Skeletal muscle satellite cell (primary cell): ENCODE results near the gene SWT1. TPM values are rescaled to one million over a fixed set of nuclear protein-coding genes. Genes with fewer than 3 reads are reported as not detected.

Experiments
- H3K27me3 ChIP-seq: 2 replicates; pipeline ENCODE4 v1.7.0; 2013; ENCODE audit warnings: low read length; ENCODE audit not compliant: control insufficient read depth, insufficient read depth
- H3K36me3 ChIP-seq: 2 replicates; pipeline ENCODE4 v1.7.0; 2013; ENCODE audit warnings: mild to moderate bottlenecking, control low read depth, low read length; ENCODE audit not compliant: insufficient read depth
- H3K4me1 ChIP-seq: 2 replicates; pipeline ENCODE4 v1.7.0; 2013; ENCODE audit warnings: low read length; ENCODE audit not compliant: control insufficient read depth, insufficient read depth
- H3K4me2 ChIP-seq: 2 replicates; pipeline ENCODE4 v1.7.0; 2013; ENCODE audit warnings: mild to moderate bottlenecking, low read length
- H3K4me3 ChIP-seq: 2 replicates; pipeline ENCODE4 v1.7.0; 2013; ENCODE audit warnings: low read length
- H3K9ac ChIP-seq: 2 replicates; pipeline ENCODE4 v1.7.0; 2013; ENCODE audit warnings: mild to moderate bottlenecking, low read depth, low read length, moderate library complexity
- H3K9me3 ChIP-seq: replicated peaks from 2 replicates; pipeline ENCODE4 v1.7.0; 2013; ENCODE audit warnings: mild to moderate bottlenecking, control low read depth, low read length
- total RNA-seq: library from RNA; depleted of rRNA; stranded (reverse); fragments of >200 nt; gene quantifications from 2 replicates; pipeline ENCODE4 v1.2.3, GENCODE V29; 2012; rRNA removed

Gene SWT1
- 2.8 and 3.3 TPM in 2 replicates for total RNA-seq

- H3K4me1 ChIP-seq: peaks cover 20% of the 10 kb centered on the region
- H3K4me3 ChIP-seq: peak within 1 kb of the TSS; percentile 82
- H3K27me3 ChIP-seq: no peaks in the 10 kb centered on the region
- peaks cover 2% of the 10 kb centered on the region for H3K36me3 ChIP-seq
- peak within 1 kb of the TSS; percentile 90 for H3K9ac ChIP-seq
- no peaks in the 10 kb centered on the region for H3K9me3 ChIP-seq
- H3K4me2 ChIP-seq: peak within 1 kb of the TSS; percentile 95
Measured at GRCh38 chr1:185156854-185157598, at the start of gene SWT1, which contains the start of gene TRMT1L. SWT1 (plus strand) TSS chr1:185157167; CDS start chr1:185160842, 3,675 bp downstream. TRMT1L (minus strand) TSS chr1:185156953; CDS start chr1:185156712, 241 bp downstream.

DNA sequence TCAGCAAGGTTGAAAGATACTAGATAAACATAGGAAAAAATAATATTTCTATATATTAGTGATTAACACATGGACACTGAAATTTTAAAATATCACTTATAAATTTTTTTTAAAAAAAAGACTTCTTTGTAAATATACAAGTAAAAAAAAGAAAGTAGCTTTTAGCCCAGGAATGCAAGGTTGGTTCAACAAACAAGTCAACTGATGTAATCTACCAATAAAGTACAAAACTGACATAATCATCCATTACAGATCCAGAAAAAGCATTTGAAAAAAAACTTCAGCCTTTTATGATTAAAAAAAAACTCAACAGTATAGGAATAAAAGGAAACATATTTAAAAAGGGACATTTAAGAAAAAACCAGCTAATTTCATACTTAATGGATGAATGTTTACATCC, 48.6 kb upstream of the SWT1 start:
- no peaks in the 10 kb centered on the region for H3K4me1 ChIP-seq
- H3K4me3 ChIP-seq: no peak overlapping the region
- no peak overlapping the region for H3K9ac ChIP-seq
- H3K4me2 ChIP-seq: no peak overlapping the region
- H3K27me3 ChIP-seq: no peaks in the 10 kb centered on the region
- H3K9me3 ChIP-seq: no peaks in the 10 kb centered on the region
- no peaks in the 10 kb centered on the region for H3K36me3 ChIP-seq

DNA sequence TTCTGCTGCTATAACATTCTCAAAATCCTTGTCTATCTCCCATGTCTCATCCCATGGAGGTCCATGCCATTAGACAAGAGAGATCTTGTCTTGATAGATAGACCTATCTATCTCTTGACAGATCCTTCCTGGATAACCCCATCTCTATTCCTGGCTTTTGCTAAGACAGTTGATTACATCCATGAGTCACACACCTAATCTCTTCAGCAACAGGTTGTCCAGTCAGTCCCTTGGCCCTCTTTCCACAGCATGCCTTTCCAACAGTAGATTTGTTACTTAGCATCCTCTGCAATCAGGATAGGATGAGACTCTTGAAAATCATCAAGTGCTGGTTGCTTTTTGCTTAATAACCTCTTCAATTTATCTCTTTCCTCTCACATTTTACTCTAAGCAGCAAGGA, 46.8 kb upstream of the SWT1 start:
- Histone ChIP-seq H3K27me3 (no peaks in the 10 kb centered on the region), H3K4me2 (no peak overlapping the region), H3K9me3 (no peaks in the 10 kb centered on the region), H3K36me3 (no peaks in the 10 kb centered on the region), H3K4me1 (no peaks in the 10 kb centered on the region), H3K9ac (no peak overlapping the region), H3K4me3 (no peak overlapping the region)

DNA sequence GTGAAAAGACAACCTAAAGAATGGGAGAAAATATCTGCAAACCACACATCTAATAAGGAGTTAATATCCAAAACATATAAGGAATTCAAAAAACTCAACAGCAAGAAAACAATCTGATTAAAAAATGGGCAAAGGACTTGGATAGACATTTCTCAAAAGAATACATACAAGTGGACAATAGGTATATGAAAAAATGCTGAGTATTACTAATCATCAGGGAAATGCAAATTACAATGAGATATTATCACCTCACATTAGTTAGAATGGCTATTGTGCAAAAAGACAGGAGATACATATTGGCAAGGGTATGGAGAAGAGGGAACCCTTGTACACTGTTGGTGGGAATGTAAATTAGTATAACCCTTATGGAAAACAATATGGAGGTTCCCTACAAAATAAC, 45.1 kb upstream of the SWT1 start:
- no peaks in the 10 kb centered on the region for H3K4me1 ChIP-seq
- H3K4me3 ChIP-seq: no peak overlapping the region
- H3K9ac ChIP-seq: no peak overlapping the region
- H3K9me3 ChIP-seq: no peaks in the 10 kb centered on the region
- no peaks in the 10 kb centered on the region for H3K36me3 ChIP-seq
- no peaks in the 10 kb centered on the region for H3K27me3 ChIP-seq
- H3K4me2 ChIP-seq: no peak overlapping the region

DNA sequence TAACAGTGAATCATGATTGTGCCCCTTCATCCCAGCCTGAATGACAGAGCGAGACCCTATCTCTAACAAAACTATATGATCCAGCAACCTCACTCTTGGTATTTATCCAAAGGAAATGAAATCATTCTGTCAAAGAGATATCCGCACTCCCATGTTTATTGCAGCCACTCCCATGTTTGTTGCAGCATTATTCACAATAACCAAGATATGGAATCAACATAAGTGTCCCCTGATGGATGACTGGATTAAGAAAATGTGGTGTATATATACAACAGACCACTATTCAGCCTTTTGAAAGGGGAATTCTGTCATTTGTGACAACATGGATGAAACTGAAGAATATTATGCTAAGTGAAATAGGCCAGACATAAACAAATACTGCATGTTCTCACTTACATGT, 44.6 kb upstream of the SWT1 start:
- Histone ChIP-seq H3K4me1 (no peaks in the 10 kb centered on the region), H3K27me3 (no peaks in the 10 kb centered on the region), H3K4me3 (no peak overlapping the region), H3K4me2 (no peak overlapping the region), H3K9ac (no peak overlapping the region), H3K36me3 (no peaks in the 10 kb centered on the region), H3K9me3 (no peaks in the 10 kb centered on the region)

- Histone ChIP-seq H3K4me3 (no peak overlapping the region), H3K9me3 (no peaks in the 10 kb centered on the region), H3K27me3 (no peaks in the 10 kb centered on the region), H3K9ac (no peak overlapping the region), H3K36me3 (peaks cover 22% of the 10 kb centered on the region), H3K4me1 (no peaks in the 10 kb centered on the region), H3K4me2 (no peak overlapping the region)
Measured at GRCh38 chr1:185129708-185130107, 27.3 kb upstream of the SWT1 start.

GRCh38 chr1:185132534-185132933, 24.4 kb upstream of the SWT1 start:
- H3K9me3 ChIP-seq: no peaks in the 10 kb centered on the region
- no peak overlapping the region for H3K4me2 ChIP-seq
- no peaks in the 10 kb centered on the region for H3K27me3 ChIP-seq
- no peak overlapping the region for H3K4me3 ChIP-seq
- peaks cover 8% of the 10 kb centered on the region for H3K36me3 ChIP-seq
- no peak overlapping the region for H3K9ac ChIP-seq
- no peaks in the 10 kb centered on the region for H3K4me1 ChIP-seq

GRCh38 chr1:185137896-185138545, 18.9 kb upstream of the SWT1 start:
- H3K4me3 ChIP-seq: no peak overlapping the region
- H3K9ac ChIP-seq: no peak overlapping the region
- no peaks in the 10 kb centered on the region for H3K27me3 ChIP-seq
- H3K36me3 ChIP-seq: peaks cover 7% of the 10 kb centered on the region
- no peaks in the 10 kb centered on the region for H3K9me3 ChIP-seq
- H3K4me2 ChIP-seq: no peak overlapping the region
- H3K4me1 ChIP-seq: no peaks in the 10 kb centered on the region

DNA sequence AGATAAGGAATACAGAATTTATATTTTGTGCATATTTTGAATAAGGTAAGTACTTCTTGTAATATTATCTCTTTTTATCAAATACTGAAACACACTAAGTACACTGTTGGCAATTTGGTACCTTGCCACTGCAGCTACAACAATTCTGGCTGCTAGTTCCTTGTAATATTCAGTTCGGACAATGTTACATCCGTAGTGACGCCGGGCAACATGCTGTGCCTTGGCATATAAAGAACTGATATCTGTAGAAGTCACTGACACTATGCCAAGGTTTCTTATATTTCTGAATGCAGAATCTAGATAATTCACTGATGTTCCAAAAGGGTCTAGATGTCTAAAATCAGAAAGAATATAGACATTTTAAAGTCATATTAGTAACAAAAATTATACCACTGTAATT, 17.7 kb upstream of the SWT1 start:
- peaks cover 3% of the 10 kb centered on the region for H3K4me1 ChIP-seq
- no peaks in the 10 kb centered on the region for H3K27me3 ChIP-seq
- no peak overlapping the region for H3K4me3 ChIP-seq
- H3K36me3 ChIP-seq: peaks cover 6% of the 10 kb centered on the region
- H3K4me2 ChIP-seq: no peak overlapping the region
- H3K9ac ChIP-seq: no peak overlapping the region
- H3K9me3 ChIP-seq: no peaks in the 10 kb centered on the region

DNA sequence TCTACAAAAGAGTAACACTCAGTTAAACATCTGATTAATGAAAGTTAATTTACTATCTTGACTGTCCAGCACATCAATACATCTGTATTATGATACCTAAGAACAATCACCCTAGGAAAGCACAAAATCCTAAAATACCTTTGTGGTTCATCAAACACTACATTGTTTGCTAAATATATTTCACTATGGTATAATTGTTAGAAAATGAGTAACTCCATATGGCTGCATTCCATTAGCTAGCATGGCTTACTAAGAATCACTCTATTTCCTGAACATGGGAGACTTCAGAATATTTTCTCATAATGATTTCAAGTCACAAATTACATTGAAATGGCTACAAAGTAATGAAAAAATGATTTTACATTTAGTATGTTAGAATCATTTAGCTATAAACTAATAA, 12.7 kb upstream of the SWT1 start:
- Histone ChIP-seq H3K4me1 (peaks cover 5% of the 10 kb centered on the region), H3K9ac (no peak overlapping the region), H3K27me3 (no peaks in the 10 kb centered on the region), H3K36me3 (peaks cover 10% of the 10 kb centered on the region), H3K4me3 (no peak overlapping the region), H3K4me2 (no peak overlapping the region), H3K9me3 (no peaks in the 10 kb centered on the region)

DNA sequence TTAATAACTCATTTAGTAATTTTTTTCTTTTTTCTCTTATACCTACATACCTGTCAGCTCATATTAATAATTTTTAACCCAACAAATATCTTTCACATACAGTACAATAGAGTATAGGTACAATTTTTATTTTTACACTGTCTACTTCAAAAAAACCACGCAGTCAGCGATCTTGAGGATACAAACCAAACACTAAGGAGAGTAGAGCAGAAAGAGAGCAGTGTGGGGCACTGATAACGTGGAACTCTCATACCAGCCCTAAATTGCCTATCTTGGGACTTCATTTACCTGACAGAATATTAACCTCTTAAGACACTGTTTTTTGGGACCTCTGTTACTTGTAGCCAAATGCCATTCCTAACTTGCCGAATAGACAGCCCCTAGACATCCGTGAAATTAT, 5.8 kb upstream of the SWT1 start:
- H3K4me1 ChIP-seq: peaks cover 8% of the 10 kb centered on the region
- no peaks in the 10 kb centered on the region for H3K27me3 ChIP-seq
- H3K36me3 ChIP-seq: peaks cover 4% of the 10 kb centered on the region
- H3K4me2 ChIP-seq: no peak overlapping the region
- H3K4me3 ChIP-seq: no peak overlapping the region
- H3K9ac ChIP-seq: no peak overlapping the region
- H3K9me3 ChIP-seq: no peaks in the 10 kb centered on the region
